Transverse colon (tissue), 3 donors: Measurements from ENCODE around the gene BANP.

Experiments used
- POLR2A ChIP-seq: fragments of 450-650 bp; IDR thresholded peaks from one replicate; pipeline ENCODE4 v1.6.1; 2016; ENCODE audit warnings: antibody characterized with exemption, mild to moderate bottlenecking, moderate library complexity
- TF ChIP-seq, protein P1 (sequence below), 5 experiments: fragments of 200-600 bp in 3 of 5; fragments of 450-650 bp in 2 of 5; sonication (generic) in 3 of 5; IDR thresholded peaks; 1 replicate in 2 of 5; 2 replicates in 3 of 5; pipeline ENCODE4 v1.5.1; 2016 to 2017; ENCODE audit warnings: antibody characterized with exemption in 5 of 5, inconsistent platforms in 3 of 5, mild to moderate bottlenecking in 2 of 5, moderate library complexity in 1 of 5

DNA sequence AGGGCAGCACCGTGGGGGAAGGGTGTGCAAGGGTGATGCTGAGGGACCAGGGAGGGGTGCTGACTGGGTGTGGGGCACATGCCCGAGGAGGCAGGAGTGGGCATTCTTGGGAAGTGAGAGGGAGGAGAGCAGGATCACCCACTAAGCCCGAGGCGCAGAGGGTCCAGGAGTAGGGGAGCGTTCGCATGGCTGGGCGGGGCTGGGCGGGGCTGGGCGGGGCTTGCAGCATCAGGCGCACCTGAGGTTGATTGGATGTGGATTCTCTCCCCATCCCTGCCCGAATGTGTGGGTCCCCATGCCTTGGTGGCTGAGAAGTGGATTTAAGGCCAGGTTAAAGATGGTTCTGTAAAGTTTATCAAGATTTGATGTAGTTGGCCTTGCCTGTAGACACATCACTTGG, 14.2 kb downstream of the BANP start:
- TF ChIP-seq, protein P1, sequence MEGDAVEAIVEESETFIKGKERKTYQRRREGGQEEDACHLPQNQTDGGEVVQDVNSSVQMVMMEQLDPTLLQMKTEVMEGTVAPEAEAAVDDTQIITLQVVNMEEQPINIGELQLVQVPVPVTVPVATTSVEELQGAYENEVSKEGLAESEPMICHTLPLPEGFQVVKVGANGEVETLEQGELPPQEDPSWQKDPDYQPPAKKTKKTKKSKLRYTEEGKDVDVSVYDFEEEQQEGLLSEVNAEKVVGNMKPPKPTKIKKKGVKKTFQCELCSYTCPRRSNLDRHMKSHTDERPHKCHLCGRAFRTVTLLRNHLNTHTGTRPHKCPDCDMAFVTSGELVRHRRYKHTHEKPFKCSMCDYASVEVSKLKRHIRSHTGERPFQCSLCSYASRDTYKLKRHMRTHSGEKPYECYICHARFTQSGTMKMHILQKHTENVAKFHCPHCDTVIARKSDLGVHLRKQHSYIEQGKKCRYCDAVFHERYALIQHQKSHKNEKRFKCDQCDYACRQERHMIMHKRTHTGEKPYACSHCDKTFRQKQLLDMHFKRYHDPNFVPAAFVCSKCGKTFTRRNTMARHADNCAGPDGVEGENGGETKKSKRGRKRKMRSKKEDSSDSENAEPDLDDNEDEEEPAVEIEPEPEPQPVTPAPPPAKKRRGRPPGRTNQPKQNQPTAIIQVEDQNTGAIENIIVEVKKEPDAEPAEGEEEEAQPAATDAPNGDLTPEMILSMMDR (IDR thresholded peaks at IDR 0.05), result no peak
- TF ChIP-seq POLR2A, result no peak
